GM12873 (cell line): Measurements from ENCODE around the gene FCGR2B.

Experiments
- CTCF ChIP-seq: IDR thresholded peaks from 2 replicates; pipeline ENCODE4 v1.5.1; 2012; ENCODE audit warnings: low read depth, mild to moderate bottlenecking, moderate library complexity, low read length, control low read depth; ENCODE audit not compliant: insufficient read depth; ENCODE audit errors: missing control alignments

The FCGR2B gene

GRCh38 chr1:161709373-161709772 is 46.4 kb downstream of the FCGR2B start:
- no peak for TF ChIP-seq CTCF

- TF ChIP-seq CTCF = no peak
Observed at GRCh38 chr1:161710560-161710959, 47.6 kb downstream of the FCGR2B start.

GRCh38 chr1:161718559-161719324 is 55.8 kb downstream of the FCGR2B start:
- TF ChIP-seq CTCF = no peak

- no peak for TF ChIP-seq CTCF
Observed at GRCh38 chr1:161719325-161719611, 56.3 kb downstream of the FCGR2B start.

- TF ChIP-seq CTCF = no peak
Observed at GRCh38 chr1:161720422-161720821, 57.5 kb downstream of the FCGR2B start.

- no peak for TF ChIP-seq CTCF
Observed at GRCh38 chr1:161720956-161721737, 58.2 kb downstream of the FCGR2B start, which contains the start of gene FCRLB. Gene FCRLB, plus strand, starts transcription at chr1:161721544. Its CDS starts 1,129 bp downstream, at chr1:161722673.

GRCh38 chr1:161721738-161722343 is 58.9 kb downstream of the FCGR2B start:
- TF ChIP-seq CTCF = no peak
